OCI-LY1 (cell line): ENCODE measurements around the gene JUNB.

Source experiments
- H2AFZ ChIP-seq: fragments of 200-600 bp; sonication (generic), shearing (Covaris generic); 2 replicates; pipeline ENCODE4 v1.6.0; 2014; ENCODE audit warnings: antibody characterized with exemption, mild to moderate bottlenecking, low read length
- H3F3A ChIP-seq: fragments of 200-600 bp; sonication (generic), shearing (Covaris generic); 2 replicates; pipeline ENCODE4 v1.6.0; 2014; ENCODE audit warnings: mild to moderate bottlenecking, antibody characterized with exemption, low read length, moderate library complexity; ENCODE audit not compliant: insufficient read depth
- H3K27ac ChIP-seq: fragments of 200-600 bp; sonication (generic); 2 replicates; pipeline ENCODE4 v1.5.1; 2014; ENCODE audit warnings: low read length, mixed run types, mild to moderate bottlenecking, low read depth; ENCODE audit not compliant: poor library complexity, severe bottlenecking
- H3K27me3 ChIP-seq: fragments of 200-600 bp; sonication (generic); 2 replicates; pipeline ENCODE4 v1.6.0; 2014; ENCODE audit warnings: antibody characterized with exemption, mild to moderate bottlenecking, low read length, moderate library complexity; ENCODE audit not compliant: insufficient read depth
- H3K36me3 ChIP-seq: fragments of 200-600 bp; sonication (generic); 2 replicates; pipeline ENCODE4 v1.6.1; 2014; ENCODE audit warnings: mild to moderate bottlenecking, antibody characterized with exemption, low read length, moderate library complexity, mixed read lengths; ENCODE audit not compliant: insufficient read depth
- H3K4me1 ChIP-seq: fragments of 200-600 bp; sonication (generic); 2 replicates; pipeline ENCODE4 v1.5.1; 2014; ENCODE audit warnings: mild to moderate bottlenecking, low read length, moderate library complexity; ENCODE audit not compliant: insufficient read depth, severe bottlenecking
- H3K4me2 ChIP-seq: fragments of 200-600 bp; sonication (generic), shearing (Covaris generic); 2 replicates; pipeline ENCODE4 v1.6.1; 2014; ENCODE audit warnings: low read length
- H3K4me3 ChIP-seq: fragments of 200-600 bp; sonication (generic); 2 replicates; pipeline ENCODE4 v1.5.1; 2014; ENCODE audit warnings: low read length, low read depth, mild to moderate bottlenecking, mixed read lengths; ENCODE audit not compliant: poor library complexity, severe bottlenecking
- H3K79me2 ChIP-seq: fragments of 200-600 bp; shearing (Covaris generic); 2 replicates; pipeline ENCODE4 v1.6.1; 2016; ENCODE audit warnings: mixed run types, low read length, mixed read lengths; ENCODE audit not compliant: insufficient read depth
- H3K9ac ChIP-seq: fragments of 200-600 bp; sonication (generic), shearing (Covaris generic); 2 replicates; pipeline ENCODE4 v1.6.1; 2014; ENCODE audit warnings: mild to moderate bottlenecking, low read length, mixed read lengths
- H3K9me2 ChIP-seq: fragments of 200-600 bp; sonication (generic), shearing (Covaris generic); 2 replicates; pipeline ENCODE4 v1.6.1; 2014; ENCODE audit warnings: low read depth, mild to moderate bottlenecking, low read length, mixed read lengths
- H3K9me3 ChIP-seq: fragments of 200-600 bp; shearing (Covaris generic); 2 replicates; pipeline ENCODE4 v1.6.1; 2014; ENCODE audit warnings: low read length, mixed read lengths
- H4K20me1 ChIP-seq: fragments of 200-600 bp; sonication (generic), shearing (Covaris generic); 2 replicates; pipeline ENCODE4 v1.6.0; 2016; ENCODE audit warnings: mild to moderate bottlenecking, low read length; ENCODE audit not compliant: insufficient read depth
- CTCF ChIP-seq: fragments of 200-600 bp; sonication (generic), shearing (Covaris generic); IDR thresholded peaks from 2 replicates; pipeline ENCODE4 v1.5.1; 2017; ENCODE audit warnings: mild to moderate bottlenecking, antibody characterized with exemption, low read length, moderate library complexity, mixed read lengths
- EZH2 ChIP-seq: fragments of 200-600 bp; sonication (generic), shearing (Covaris generic); IDR thresholded peaks from 2 replicates; pipeline ENCODE4 v1.8.0; 2017; ENCODE audit warnings: borderline replicate concordance, mixed run types, mild to moderate bottlenecking, antibody characterized with exemption, low read length, moderate library complexity, mixed read lengths

Gene JUNB

GRCh38 chr19:12777217-12778016 is 13.9 kb upstream of the JUNB start:
- TF ChIP-seq CTCF (peak; percentile 96), EZH2 (no peak)
- Histone ChIP-seq H3F3A (peaks cover 7% of the 10 kb centered on the region; the same call in 1 of the 2 replicates), H3K4me3 (peak overlapping the region; percentile 61), H3K4me1 (peaks cover 39% of the 10 kb centered on the region), H3K27me3 (no peaks in the 10 kb centered on the region), H3K79me2 (no peaks in the 10 kb centered on the region), H3K9ac (peak overlapping the region; percentile 63), H3K27ac (no peak overlapping the region), H3K9me3 (no peaks in the 10 kb centered on the region), H3K36me3 (no peaks in the 10 kb centered on the region), H4K20me1 (no peaks in the 10 kb centered on the region), H2AFZ (no peak overlapping the region), H3K9me2 (no peaks in the 10 kb centered on the region), H3K4me2 (peak overlapping the region; percentile 80)

- Histone ChIP-seq H3K9me3 (no peaks in the 10 kb centered on the region), H3K4me3 (peak overlapping the region; percentile 61), H3F3A (peaks cover 7% of the 10 kb centered on the region; the same call in 1 of the 2 replicates), H2AFZ (no peak overlapping the region), H3K4me1 (peaks cover 47% of the 10 kb centered on the region), H4K20me1 (no peaks in the 10 kb centered on the region), H3K36me3 (no peaks in the 10 kb centered on the region), H3K4me2 (peak overlapping the region; percentile 80), H3K79me2 (no peaks in the 10 kb centered on the region), H3K9ac (peak overlapping the region; percentile 63), H3K9me2 (no peaks in the 10 kb centered on the region), H3K27ac (peak overlapping the region; percentile 25), H3K27me3 (no peaks in the 10 kb centered on the region)
- TF ChIP-seq CTCF = no peak
- TF ChIP-seq EZH2 = no peak
These were observed 13.0 kb upstream of the JUNB start for GRCh38 chr19:12778017-12778904.

DNA sequence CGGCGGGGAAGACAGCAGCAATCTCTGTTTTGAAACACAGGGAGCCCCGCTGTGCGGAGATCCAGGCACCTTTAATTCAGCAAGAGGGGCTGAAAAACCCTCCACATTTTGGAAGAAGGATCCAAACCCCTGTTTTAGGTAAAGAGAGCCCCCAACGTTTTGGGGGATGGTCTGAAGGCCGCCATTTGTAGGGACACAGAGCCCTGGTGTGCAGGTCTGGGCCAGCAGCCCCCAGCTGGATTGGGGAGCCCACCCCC is 12.5 kb upstream of the JUNB start:
- Histone ChIP-seq H3K4me3 (peak overlapping the region; percentile 61), H3K4me2 (peak overlapping the region; percentile 80), H3K9me2 (no peaks in the 10 kb centered on the region), H2AFZ (no peak overlapping the region), H4K20me1 (no peaks in the 10 kb centered on the region), H3K27me3 (no peaks in the 10 kb centered on the region), H3K36me3 (no peaks in the 10 kb centered on the region), H3K79me2 (no peaks in the 10 kb centered on the region), H3K9me3 (no peaks in the 10 kb centered on the region), H3K9ac (peak overlapping the region; percentile 63; the same call in 1 of the 2 replicates), H3F3A (peaks cover 7% of the 10 kb centered on the region; the same call in 1 of the 2 replicates), H3K27ac (peak overlapping the region; percentile 25), H3K4me1 (peaks cover 53% of the 10 kb centered on the region)
- TF ChIP-seq EZH2 (no peak), CTCF (no peak)
